SH-SY5Y (cell line): ENCODE data around the gene CCDC14.

Source experiments
- GATA2 ChIP-seq: IDR thresholded peaks from 2 replicates; pipeline ENCODE4 v1.6.1; 2011; ENCODE audit warnings: mild to moderate bottlenecking, low read depth, low read length
- GATA3 ChIP-seq: IDR thresholded peaks from 2 replicates; pipeline ENCODE4 v1.6.1; 2011; ENCODE audit warnings: low read depth, mild to moderate bottlenecking, low read length, moderate library complexity

The CCDC14 gene

DNA sequence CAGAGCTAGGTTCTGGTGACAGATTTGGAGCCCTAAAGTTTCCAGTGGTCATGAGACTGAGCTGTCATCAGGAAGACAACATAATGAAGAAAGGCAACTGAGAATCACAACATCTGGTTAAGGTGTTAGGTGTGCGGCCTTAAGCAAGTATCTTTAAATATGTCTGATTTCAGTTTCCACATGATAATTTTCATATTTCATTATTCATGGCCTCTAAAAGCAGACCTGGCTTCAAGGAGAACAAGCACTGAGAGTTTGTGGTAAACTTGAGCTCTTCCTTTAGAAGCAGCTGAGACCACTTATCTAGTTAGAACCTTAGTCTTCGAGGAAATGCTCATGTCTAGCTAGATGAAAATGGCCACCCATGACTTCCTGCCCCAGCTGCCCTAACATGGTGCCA is 51.2 kb downstream of the CCDC14 start:
- TF ChIP-seq GATA3 (no peak), GATA2 (no peak)

DNA sequence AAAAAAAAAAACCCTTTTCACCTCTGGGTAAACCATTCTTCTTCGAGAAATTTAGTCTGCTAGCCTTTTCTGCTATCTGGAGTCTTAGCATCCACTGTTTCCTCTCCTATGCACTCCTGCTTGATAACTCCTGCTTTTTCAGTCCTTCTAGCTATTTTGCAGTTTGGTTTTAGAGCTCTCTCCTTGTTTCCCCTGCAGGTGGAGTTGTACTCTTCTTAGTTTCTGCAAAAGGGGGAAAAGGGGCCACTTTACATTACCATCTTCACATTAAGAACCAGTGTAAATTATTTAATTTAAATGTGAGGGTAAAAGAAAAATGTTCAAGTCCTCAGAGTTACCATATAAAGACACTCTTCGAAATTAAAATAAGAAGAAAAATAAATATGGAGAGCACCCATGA is 53.3 kb downstream of the CCDC14 start:
- TF ChIP-seq GATA2 = no peak

- no peak for TF ChIP-seq GATA3
- TF ChIP-seq GATA2 = no peak
Measured at GRCh38 chr3:123899300-123899865, 61.6 kb downstream of the CCDC14 start.

- TF ChIP-seq GATA3 = no peak
- no peak for TF ChIP-seq GATA2
Measured at GRCh38 chr3:123893012-123893411, 68.0 kb downstream of the CCDC14 start.

DNA sequence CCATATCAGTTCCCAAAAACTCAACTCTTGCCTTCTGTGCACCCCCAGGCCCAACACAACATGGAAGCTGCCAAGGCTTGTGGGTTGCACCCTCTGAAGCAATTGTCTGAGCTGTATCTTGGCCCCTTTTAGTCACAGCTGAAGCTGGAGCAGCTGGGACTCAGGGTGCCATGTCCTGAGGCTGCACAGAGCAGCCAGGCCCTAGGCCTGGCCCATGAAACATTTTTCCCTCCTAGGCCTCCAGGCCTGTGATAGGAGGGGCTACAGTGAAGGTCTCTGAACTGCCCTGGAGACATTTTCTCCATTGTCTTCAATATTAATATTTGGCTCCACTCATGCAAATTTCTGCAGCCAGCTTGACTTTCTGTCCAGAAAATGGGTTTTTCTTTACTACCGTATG is 68.8 kb downstream of the CCDC14 start:
- TF ChIP-seq GATA2 (no peak), GATA3 (no peak)

DNA sequence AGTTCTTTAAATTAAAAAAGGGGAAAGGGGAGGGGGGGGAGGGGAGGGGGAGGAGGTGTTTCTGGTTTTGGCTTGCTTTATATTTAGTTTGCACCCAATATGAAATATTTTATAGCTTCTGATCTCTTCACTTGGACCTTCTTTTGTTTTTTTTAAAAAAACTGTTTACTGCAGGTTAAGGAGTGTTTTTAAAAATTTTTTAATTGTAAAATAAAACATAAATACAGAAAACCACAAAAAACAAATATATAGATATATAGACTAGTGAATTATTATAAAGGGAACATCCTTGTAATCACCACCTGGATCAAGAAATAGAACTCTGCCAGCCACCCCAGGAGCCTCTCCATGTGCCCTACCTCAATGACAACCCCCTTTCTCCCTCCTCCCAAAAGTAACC is 76.0 kb downstream of the CCDC14 start:
- TF ChIP-seq GATA2 = no peak
- TF ChIP-seq GATA3 = no peak

DNA sequence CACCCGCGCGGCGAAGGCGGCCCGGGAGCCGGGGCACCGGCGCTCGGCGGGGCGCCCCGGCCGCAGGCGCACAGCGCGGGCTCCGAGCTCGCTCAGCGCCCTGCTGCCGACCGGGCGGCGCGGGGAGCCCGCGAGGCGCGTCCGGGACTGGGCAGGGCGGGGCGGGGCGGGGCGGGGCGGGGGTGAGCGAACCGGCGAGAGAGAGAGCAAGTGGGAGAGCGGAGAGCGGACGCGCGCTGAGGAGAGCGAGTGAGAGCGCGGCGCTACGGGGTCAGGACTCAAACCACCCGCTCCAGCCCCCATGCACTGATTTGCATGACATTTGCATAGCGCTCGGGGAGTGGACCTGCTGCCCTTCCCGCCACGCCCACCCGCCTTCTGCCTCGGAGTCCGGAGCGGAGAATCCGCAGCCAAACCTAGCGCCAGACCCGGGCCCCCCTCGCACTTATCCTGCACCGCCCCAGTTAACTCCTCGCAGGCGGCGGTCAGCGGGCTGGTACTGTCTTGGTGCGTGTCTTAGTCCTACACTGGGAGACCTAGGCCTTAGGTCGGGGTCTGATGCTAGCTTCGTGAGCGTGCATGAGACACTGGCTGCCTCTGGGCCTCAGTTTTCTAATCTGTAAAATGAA is 76.7 kb downstream of the CCDC14 start, which contains the start of gene MYLK:
MYLK (minus strand) TSS at position 130 of the 629 bp plus-strand sequence. CDS start 90,491 bp downstream, outside the sequence.
- no peak for TF ChIP-seq GATA2
- TF ChIP-seq GATA3 = no peak

GRCh38 chr3:123883701-123884202 is 77.3 kb downstream of the CCDC14 start:
- TF ChIP-seq GATA3 = no peak
- no peak for TF ChIP-seq GATA2

DNA sequence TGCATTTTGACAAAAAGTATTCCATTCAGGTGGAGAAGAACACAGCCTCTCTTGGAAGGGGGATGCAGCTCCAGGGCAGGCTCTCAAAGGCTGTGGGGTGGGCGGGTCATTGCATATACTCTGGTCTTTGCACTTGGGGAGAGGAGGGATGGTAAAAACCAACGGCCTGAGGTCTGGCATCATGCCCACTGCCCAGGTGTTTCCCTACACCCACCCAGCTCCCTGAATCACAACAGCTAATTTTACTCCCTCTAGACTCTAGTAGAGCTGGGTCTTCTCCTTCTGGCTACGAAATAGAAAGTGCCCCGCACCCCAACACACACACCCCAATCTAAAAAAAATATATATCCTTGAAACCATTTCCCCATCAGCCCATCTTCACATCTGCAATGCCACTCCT is 77.9 kb downstream of the CCDC14 start:
- TF ChIP-seq GATA3 (no peak), GATA2 (no peak)

DNA sequence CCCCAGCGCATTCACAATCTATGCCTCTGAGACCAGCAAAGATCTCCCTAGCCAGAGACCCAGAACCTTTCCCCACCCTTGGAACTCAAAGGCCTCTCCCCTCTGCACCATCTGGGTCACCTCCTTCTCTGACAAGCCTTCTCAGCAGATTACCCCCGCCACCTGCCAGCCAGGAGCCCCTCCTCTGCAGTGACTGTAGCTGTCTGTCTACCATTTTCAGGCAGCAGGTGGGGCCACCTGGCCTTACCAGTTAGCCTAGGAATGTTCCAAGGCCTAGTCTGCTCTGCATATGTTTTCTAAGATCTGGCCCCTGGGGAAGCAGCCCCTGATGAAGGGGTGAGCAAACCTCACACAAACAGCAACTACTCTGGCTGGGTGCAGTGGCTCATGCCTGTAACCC is 79.3 kb downstream of the CCDC14 start:
- TF ChIP-seq GATA3 (no peak), GATA2 (no peak)

- no peak for TF ChIP-seq GATA3
- TF ChIP-seq GATA2 = no peak
Measured at GRCh38 chr3:123880998-123881561, 79.9 kb downstream of the CCDC14 start.

DNA sequence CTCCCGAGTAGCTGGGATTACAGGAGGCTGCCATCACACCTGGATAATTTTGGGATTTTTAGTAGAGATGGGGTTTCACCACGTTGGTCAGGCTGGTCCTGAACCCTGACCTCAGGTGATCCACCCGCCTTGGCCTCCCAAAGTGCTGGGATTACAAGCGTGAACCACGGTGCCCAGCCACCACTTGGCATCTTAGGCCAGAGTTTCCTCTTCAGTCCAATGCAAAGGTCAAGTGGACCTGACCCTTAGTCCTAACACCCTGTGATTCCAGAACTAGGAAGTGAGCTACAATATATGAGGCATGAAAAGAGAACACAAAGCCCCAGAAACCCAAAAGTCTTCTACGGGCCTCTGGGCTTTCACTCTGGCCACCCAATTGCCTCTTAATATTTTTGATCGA is 82.2 kb downstream of the CCDC14 start:
- no peak for TF ChIP-seq GATA2
- no peak for TF ChIP-seq GATA3

GRCh38 chr3:123877965-123878364 is 83.1 kb downstream of the CCDC14 start:
- no peak for TF ChIP-seq GATA2

GRCh38 chr3:123877466-123877865 is 83.6 kb downstream of the CCDC14 start:
- TF ChIP-seq GATA2 (no peak), GATA3 (no peak)

- TF ChIP-seq GATA2 = no peak
- no peak for TF ChIP-seq GATA3
Measured at GRCh38 chr3:123876858-123877257, 84.2 kb downstream of the CCDC14 start.
